Stimulated activated CD4-positive, alpha-beta T cell treated with anti-CD3 and anti-CD28 coated beads, Interleukin-12 subunit alpha, Interleukin-12 subunit beta, amount 100 ng/mL, for 48 hours (primary cell): Measurements from ENCODE around the gene GGA1.

Experiments
- DNase-seq, 3 donors: peaks; one replicate each; pipeline ENCODE4 v3.0.0-alpha.2; 2020; ENCODE audit warnings: low read depth in 2 of 3, low spot score in 1 of 3

The GGA1 gene

GRCh38 chr22:37608477-37609239 is at the start of gene GGA1:
TSS of gene GGA1 (plus strand) at chr22:37608834. CDS start at chr22:37608861, 27 bp downstream.
- DNase-seq, result peak; percentile 89 to 96 (median 94)

GRCh38 chr22:37559521-37559900 is 49.1 kb upstream of the GGA1 start:
- DNase-seq, result no peak

- DNase-seq, result no peak
These were observed 48.6 kb upstream of the GGA1 start, which contains the start of gene CDC42EP1 for GRCh38 chr22:37559901-37560607. TSS of gene CDC42EP1 (plus strand) at chr22:37560480. CDS start at chr22:37566350, 5,870 bp downstream.

GRCh38 chr22:37560608-37561211 is 47.9 kb upstream of the GGA1 start:
- DNase-seq, result no peak

GRCh38 chr22:37561212-37562048 is 47.2 kb upstream of the GGA1 start:
- DNase-seq, result peak; percentile 75 to 89 (median 79)

GRCh38 chr22:37562049-37562875 is 46.4 kb upstream of the GGA1 start:
- DNase-seq, result no peak

GRCh38 chr22:37563153-37564081 is 45.2 kb upstream of the GGA1 start:
- no peak for DNase-seq

- no peak for DNase-seq
These were observed 44.4 kb upstream of the GGA1 start for GRCh38 chr22:37564111-37564711.

- no peak for DNase-seq
These were observed 42.8 kb upstream of the GGA1 start for GRCh38 chr22:37565830-37566229.

GRCh38 chr22:37566329-37566837 is 42.3 kb upstream of the GGA1 start:
- DNase-seq, result peak in 1 of 3 donors; percentile 13

- peak; percentile 84 to 94 (median 88) for DNase-seq
These were observed 41.5 kb upstream of the GGA1 start for GRCh38 chr22:37566903-37567798.

GRCh38 chr22:37568012-37568411 is 40.6 kb upstream of the GGA1 start:
- DNase-seq, result no peak

- DNase-seq, result no peak
These were observed 40.1 kb upstream of the GGA1 start for GRCh38 chr22:37568448-37569008.

- no peak for DNase-seq
These were observed 39.4 kb upstream of the GGA1 start for GRCh38 chr22:37569009-37569920.

GRCh38 chr22:37569921-37570660 is 38.5 kb upstream of the GGA1 start:
- no peak for DNase-seq

GRCh38 chr22:37570661-37570976 is 38.0 kb upstream of the GGA1 start:
- DNase-seq, result no peak
